ENCODE data around the gene C1orf21.

DNA sequence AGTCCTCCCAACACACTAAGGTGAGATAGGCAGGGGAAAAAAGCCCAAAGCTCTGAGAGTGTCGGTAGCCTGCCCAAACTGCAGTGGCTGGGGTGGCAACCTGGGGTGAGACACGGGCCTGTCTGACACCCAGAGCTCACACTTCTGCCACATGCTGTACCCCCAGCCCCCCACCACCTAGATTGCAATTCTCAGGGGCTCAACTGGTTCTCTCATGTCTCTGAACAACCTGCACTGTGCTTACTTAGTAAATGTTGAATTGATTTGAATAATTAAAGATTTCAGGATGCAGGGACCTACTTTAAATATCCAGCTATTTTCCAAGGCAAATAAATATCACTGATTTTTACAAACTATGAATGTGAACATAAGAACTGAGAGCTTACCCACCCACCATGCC is 252.4 kb downstream of the C1orf21 start:
- TF ChIP-seq CTCF (IDR thresholded peaks at IDR 0.05), result no peak
- TF ChIP-seq POLR2A (IDR thresholded peaks at IDR 0.05), result no peak

Data from Peyer's patch (tissue), 4 donors.